Measurements from ENCODE around the gene COA6. TPM values are rescaled to one million over a fixed set of nuclear protein-coding genes. Genes with fewer than 3 reads are reported as not detected.

Gene COA6
- total RNA-seq, 1 donor from 2014 or later: 25.0 TPM

DNA sequence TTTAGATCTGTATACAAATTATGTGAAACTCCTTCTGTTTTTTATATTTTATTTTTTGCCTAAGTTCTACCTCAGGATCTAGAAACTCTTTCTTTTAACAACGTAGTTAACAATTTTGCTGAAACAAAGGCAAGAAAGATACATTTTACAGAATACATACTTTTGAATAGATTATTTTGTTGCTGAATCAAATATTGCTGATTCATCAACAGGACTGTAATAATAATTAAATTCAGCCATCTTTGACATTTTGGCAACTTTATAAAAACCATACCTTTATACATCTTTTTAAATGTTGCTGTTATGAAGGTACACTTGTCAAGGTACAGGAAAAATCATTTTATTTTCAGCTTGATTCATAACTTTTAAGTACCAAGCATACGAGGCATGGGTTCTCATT is 10.7 kb upstream of the COA6 start:
- H3K4me1 ChIP-seq: no peaks in the 10 kb centered on the region
- no peaks in the 10 kb centered on the region for H3K27me3 ChIP-seq

DNA sequence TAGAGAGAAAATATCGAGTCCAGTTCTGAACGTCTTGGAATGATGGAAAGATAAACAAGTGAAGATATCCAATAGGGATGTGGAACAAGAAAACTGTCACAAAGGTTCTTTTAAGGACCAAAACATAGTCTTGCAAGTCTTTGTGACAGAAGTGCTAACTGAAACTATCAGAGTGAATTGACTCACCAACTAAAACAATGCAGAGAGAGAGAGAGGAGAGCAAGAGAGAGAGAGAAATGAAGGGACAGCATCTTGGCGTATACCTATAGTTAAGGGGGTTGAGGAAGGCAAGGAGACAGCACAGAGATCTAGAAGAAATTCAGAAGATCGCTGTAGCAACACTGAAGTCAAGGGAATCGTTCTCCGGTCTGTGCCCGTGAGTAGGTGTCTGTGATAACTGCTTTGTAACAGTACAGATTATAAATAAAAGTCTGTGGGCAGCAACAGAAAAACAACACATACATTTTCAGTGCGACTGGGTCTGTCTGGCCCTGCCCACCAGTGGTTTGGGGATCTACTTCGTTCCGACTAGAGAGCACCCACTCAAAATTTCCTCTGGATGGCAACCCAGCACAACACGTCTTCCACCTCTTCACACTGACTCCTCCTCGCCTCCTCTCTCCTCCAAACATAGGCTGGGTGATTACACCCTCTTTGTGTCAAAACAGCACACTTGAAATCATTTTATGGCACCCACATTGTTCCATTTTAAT is 4.8 kb upstream of the COA6 start:
- no peak for ATAC-seq
- peaks cover 6% of the 10 kb centered on the region for H3K4me1 ChIP-seq
- no peaks in the 10 kb centered on the region for H3K36me3 ChIP-seq
- H3K9me3 ChIP-seq: no peaks in the 10 kb centered on the region
- TF ChIP-seq, protein P1, sequence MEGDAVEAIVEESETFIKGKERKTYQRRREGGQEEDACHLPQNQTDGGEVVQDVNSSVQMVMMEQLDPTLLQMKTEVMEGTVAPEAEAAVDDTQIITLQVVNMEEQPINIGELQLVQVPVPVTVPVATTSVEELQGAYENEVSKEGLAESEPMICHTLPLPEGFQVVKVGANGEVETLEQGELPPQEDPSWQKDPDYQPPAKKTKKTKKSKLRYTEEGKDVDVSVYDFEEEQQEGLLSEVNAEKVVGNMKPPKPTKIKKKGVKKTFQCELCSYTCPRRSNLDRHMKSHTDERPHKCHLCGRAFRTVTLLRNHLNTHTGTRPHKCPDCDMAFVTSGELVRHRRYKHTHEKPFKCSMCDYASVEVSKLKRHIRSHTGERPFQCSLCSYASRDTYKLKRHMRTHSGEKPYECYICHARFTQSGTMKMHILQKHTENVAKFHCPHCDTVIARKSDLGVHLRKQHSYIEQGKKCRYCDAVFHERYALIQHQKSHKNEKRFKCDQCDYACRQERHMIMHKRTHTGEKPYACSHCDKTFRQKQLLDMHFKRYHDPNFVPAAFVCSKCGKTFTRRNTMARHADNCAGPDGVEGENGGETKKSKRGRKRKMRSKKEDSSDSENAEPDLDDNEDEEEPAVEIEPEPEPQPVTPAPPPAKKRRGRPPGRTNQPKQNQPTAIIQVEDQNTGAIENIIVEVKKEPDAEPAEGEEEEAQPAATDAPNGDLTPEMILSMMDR (IDR thresholded peaks at IDR 0.05): no peak
- intact Hi-C loops (cut with DNase I): no loop called here
- H3K27me3 ChIP-seq: no peaks in the 10 kb centered on the region
- no peak overlapping the region for H3K27ac ChIP-seq
- H3K4me3 ChIP-seq: no peak overlapping the region
- no peak for DNase-seq

More for the DNA sequence above, 10.7 kb upstream of the COA6 start:
- H3K27ac ChIP-seq: no peak overlapping the region
- intact Hi-C loops (cut with DNase I): no loop called here
- ATAC-seq (no peak), DNase-seq (no peak)
- no peaks in the 10 kb centered on the region for H3K36me3 ChIP-seq
- H3K4me3 ChIP-seq: no peak overlapping the region
- no peaks in the 10 kb centered on the region for H3K9me3 ChIP-seq
- TF ChIP-seq, protein P1 (IDR thresholded peaks at IDR 0.05): no peak

DNA sequence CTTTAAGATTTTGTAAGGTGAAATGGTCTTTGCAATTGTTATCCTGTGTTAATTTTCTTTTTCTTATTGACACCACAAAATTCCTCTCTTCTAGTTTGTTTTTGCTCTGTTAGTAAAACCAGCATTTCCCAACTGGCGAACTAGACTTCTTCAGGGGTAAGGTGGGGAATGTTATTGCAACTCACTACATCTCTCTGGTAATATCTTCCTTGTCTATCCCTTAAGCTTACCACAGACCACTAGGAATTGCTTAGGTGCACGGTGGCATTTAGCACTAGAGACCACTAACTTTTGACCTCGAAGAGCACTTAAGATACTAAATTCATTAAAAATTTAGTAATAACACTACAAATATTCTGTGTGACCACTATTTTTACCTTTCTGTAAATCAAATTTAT is 4.2 kb upstream of the COA6 start:
- no peak overlapping the region for H3K4me3 ChIP-seq
- TF ChIP-seq, protein P1 (IDR thresholded peaks at IDR 0.05): no peak
- H3K27me3 ChIP-seq: no peaks in the 10 kb centered on the region
- no peaks in the 10 kb centered on the region for H3K9me3 ChIP-seq
- H3K27ac ChIP-seq: no peak overlapping the region
- peaks cover 6% of the 10 kb centered on the region for H3K4me1 ChIP-seq
- intact Hi-C loops (cut with DNase I): no loop called here
- H3K36me3 ChIP-seq: no peaks in the 10 kb centered on the region
- DNase-seq: no peak
- no peak for ATAC-seq

DNA sequence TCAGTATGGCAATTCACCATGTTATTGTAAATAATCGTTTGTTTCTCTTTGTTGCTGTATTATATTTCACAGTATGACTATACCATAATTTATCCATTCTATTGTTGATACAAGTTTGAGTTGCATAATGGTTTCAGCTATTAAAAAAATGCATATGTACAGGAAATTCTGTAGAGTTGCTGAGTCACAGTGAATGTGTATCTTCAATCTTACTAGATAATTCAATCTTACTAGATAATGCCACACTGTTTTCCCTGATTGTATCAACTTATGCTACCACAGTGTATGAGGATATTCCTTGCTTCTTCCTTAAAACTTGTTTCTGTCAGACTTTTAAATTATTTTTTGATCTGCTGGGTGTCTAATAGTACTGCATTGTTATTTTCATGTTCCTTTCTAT is 3.5 kb upstream of the COA6 start:
- H3K4me3 ChIP-seq: no peak overlapping the region
- TF ChIP-seq, protein P1 (IDR thresholded peaks at IDR 0.05): no peak

DNA sequence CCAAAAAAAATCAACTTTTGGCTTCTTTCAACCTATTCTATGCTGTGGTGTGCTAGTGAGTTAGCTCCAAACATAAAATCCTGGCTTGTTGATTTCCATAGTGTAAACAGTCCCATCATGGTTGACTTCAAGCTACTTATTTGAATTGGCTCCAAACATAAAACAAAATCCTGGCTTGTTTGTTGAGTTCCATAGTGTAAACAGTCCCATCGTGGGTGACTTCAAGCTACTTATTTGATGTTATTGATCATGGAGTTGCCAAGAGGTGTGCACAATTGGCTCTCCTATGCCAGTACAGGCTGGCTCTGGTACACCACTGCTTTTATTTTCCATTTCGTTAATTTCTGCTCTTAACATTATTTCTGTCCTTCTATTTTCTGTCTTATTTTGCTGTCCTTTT is 1.8 kb upstream of the COA6 start:
- H3K4me1 ChIP-seq: peaks cover 14% of the 10 kb centered on the region
- no peak overlapping the region for H3K4me3 ChIP-seq
- H3K36me3 ChIP-seq: peaks cover 4% of the 10 kb centered on the region
- no peak for ATAC-seq
- TF ChIP-seq, protein P1 (IDR thresholded peaks at IDR 0.05): no peak
- intact Hi-C loops (cut with DNase I): no loop called here
- no peak overlapping the region for H3K27ac ChIP-seq
- H3K27me3 ChIP-seq: no peaks in the 10 kb centered on the region
- DNase-seq: no peak
- H3K9me3 ChIP-seq: no peaks in the 10 kb centered on the region

More for the DNA sequence above, 3.5 kb upstream of the COA6 start:
- ATAC-seq (no peak), DNase-seq (no peak)
- Histone ChIP-seq H3K27ac (no peak overlapping the region), H3K36me3 (no peaks in the 10 kb centered on the region), H3K9me3 (no peaks in the 10 kb centered on the region), H3K4me1 (peaks cover 14% of the 10 kb centered on the region), H3K27me3 (no peaks in the 10 kb centered on the region)
- intact Hi-C loops (cut with DNase I): no loop called here
